GM18511 (cell line): ENCODE measurements around the gene EFEMP1.

Experiments
- ATAC-seq: cut with Tn5 transposase; IDR thresholded peaks from one replicate; pipeline ENCODE4 v1.9.1; 2021; ENCODE audit warnings: mild to moderate bottlenecking, moderate library complexity; ENCODE audit not compliant: unreplicated experiment

EFEMP1 gene

GRCh38 chr2:55899881-55900280 lies 23.7 kb downstream of the EFEMP1 start:
- ATAC-seq, result no peak

- ATAC-seq, result no peak
These were observed 25.1 kb downstream of the EFEMP1 start for GRCh38 chr2:55898386-55899040.

DNA sequence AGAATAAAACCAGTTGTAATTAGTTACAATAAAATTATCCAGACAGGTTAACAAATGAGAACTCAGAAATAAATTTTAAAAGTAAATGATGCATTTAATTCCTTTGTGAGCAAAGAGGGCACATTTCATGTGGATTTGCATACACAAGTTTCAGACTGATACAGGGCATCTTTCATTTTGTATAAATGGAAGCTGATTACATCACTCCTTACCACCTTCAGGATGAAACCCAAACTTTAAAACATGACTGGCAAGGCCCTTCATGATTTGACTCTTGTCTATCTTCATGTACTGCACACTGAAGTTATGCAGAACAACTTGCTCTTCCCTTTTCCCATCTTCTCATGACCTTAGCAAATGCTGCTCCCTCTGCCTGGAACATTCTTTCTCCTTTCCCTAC lies 26.9 kb downstream of the EFEMP1 start:
- ATAC-seq, result no peak

DNA sequence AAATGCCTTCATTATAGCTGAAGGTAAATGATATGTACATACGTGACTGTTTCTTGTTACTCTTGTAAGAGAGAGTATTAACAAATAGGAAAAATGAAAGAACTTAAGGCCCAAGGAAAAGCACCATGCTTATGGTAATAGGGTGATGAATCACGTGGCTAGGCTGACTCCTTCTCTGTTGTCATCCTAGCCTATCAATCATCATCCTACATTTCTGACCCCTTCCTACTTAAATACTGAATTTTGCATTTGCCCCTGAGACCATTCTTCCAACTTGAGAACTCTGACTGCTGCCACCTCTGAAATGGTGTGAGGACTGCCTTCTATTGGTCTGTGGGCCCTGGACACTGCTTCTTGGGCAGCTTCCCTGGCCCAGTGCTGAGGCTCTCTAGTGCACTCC lies 28.9 kb downstream of the EFEMP1 start:
- ATAC-seq, result no peak

DNA sequence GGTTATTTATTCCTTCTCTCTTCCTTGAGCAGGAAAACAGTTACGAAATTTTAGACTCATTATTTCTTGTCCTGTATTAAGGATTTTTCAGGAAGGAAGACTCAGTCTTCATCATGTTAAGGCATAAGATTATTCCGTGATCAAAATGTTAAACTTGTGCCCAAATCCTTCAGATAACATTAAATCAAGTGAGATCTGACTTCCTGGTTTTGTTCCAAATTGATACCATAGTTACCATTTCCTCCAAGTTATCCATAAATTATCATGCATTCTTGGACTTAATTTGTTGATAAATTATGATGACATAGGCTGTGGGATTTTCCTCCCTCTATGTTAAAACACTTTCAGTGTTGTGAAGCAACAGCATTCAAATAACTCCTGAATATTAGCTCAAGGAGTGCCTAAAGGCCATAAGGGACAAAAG lies 31.9 kb downstream of the EFEMP1 start:
- no peak for ATAC-seq

- no peak for ATAC-seq
These were observed 34.6 kb downstream of the EFEMP1 start for GRCh38 chr2:55888936-55889335.

- ATAC-seq, result no peak
These were observed 35.5 kb downstream of the EFEMP1 start for GRCh38 chr2:55887901-55888624.

DNA sequence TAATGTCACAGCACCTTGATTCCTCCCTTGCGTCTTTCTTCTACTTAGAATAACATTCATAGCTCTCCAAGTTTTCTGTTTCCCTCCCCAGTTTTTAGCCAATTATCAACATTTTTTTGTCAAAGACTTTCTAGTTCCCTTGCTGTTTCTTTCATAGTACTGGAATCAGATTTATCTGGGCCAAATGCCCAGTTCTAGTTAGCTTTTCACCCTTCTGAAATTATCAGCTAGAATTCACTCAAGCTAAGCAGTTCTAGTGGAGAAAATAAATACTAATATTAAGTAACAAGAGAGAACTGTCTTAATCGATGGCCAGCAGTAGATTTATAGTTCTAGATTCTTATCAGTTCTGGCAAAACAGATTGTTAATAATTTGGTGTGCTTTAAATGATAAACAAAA lies 36.2 kb downstream of the EFEMP1 start:
- ATAC-seq, result no peak

GRCh38 chr2:55885944-55886281 lies 37.7 kb downstream of the EFEMP1 start:
- ATAC-seq, result no peak

- ATAC-seq, result no peak
These were observed 38.2 kb downstream of the EFEMP1 start for GRCh38 chr2:55885127-55885943.

GRCh38 chr2:55883829-55884228 lies 39.8 kb downstream of the EFEMP1 start:
- no peak for ATAC-seq

- no peak for ATAC-seq
These were observed 40.2 kb downstream of the EFEMP1 start for GRCh38 chr2:55883357-55883756.

DNA sequence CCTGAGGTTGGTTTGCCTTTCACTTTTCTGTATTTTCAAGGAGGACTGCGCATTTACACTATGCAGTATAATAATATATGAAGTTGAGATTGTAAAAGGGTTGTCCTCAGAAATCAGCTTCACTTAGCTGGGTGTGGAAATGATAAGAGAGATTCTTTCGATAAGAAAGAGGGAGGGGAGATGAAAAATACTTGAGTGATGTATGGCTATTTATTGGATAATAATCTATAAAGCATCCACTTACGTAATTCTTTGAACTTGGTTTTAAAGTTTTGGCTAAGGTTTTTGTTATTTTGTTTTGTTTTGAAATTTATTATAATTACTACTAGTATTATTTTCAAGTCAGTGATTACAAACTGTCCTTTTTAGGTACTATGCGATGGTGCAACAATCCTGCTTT lies 40.6 kb downstream of the EFEMP1 start:
- no peak for ATAC-seq

DNA sequence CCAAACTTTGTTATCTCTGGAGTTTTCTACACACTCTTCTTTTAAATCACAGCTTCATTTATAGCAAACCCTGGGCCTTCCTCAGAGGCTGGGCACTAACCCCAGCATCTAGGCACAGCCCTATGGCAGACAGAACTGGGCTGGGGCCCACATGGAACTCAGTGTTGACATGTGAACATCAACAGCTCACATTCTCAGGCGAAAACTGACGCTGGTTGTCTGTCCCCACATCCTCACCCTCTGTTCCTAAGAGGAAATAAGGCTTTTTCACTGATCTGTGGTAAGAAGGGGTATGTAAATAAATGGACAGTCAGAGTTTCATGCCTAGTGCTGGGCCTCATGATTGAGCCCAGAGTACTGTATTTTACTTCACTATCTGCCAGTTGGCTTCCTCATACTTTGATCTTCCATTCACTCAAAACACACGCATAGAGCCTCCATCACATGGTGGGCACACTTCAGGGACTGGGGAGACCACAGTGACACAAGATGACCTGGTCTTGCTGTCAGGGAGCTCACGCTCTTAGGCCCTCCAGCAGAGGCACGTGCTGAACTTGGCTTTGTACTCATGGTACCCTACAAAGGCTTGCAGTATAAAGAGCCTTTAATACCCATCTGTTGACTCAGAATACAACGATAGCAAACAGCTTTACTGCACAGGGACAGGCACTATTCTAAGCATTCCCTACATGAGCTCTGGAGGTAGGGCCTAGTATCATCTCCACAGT lies 43.0 kb downstream of the EFEMP1 start:
- no peak for ATAC-seq

GRCh38 chr2:55879976-55880375 lies 43.6 kb downstream of the EFEMP1 start:
- no peak for ATAC-seq

DNA sequence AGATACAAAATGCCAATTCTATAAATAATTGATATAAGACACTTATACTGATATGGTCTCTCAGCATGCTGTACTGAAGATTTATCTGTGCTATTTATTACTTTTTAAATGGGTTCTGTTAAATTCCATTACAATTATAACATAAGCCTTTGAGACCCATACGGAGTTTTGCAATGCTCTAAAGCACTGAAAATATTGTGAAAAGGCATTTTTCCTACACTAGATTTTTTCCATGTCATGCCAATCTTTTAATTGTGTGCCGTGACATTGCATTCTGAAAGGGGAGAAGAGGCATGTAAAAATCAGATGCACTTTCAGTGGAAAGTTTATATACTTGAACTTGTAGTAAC lies 46.5 kb downstream of the EFEMP1 start:
- no peak for ATAC-seq

GRCh38 chr2:55876429-55877086 lies 47.0 kb downstream of the EFEMP1 start:
- no peak for ATAC-seq

- peak; percentile 54 for ATAC-seq
These were observed 48.0 kb downstream of the EFEMP1 start for GRCh38 chr2:55875434-55876135.

DNA sequence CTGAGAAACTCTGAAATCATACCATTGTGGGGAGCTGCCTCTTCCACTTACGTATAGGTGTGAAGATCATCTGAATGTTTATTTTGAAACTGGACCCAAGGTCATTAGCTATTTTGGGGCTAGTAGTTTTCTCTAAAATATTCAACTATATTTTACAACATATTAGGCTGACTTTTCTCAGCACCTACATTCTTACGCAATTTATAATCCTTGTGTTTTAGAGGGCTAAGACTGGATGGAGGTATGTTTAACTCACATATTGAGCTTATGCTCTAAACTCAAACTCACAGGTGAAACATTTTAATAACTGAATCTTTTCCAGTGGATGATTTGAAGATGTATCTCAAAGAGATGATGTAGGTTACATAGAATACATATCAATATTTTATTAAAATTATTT lies 49.2 kb downstream of the EFEMP1 start:
- ATAC-seq, result no peak

- ATAC-seq, result peak; percentile 41
These were observed 51.9 kb downstream of the EFEMP1 start for GRCh38 chr2:55871637-55872036.
